BE2C (cell line): ENCODE results near the gene ASF1A.
A peak's percentile ranks its signal among the peaks of the same experiment; 100 is the strongest.

ENCODE experiments used
- DNase-seq: peaks from one replicate; pipeline ENCODE4 v3.0.0-alpha.2; 2020
- H3K27me3 ChIP-seq: fragments of 250-450 bp; sonication (Bioruptor Pico); 2 replicates; pipeline ENCODE4 v1.5.1; 2020; ENCODE audit warnings: mild to moderate bottlenecking
- H3K36me3 ChIP-seq: fragments of 250-450 bp; sonication (Bioruptor Pico); 2 replicates; pipeline ENCODE4 v1.5.1; 2020; ENCODE audit warnings: mild to moderate bottlenecking
- H3K4me1 ChIP-seq: fragments of 250-450 bp; sonication (Bioruptor Pico); 2 replicates; pipeline ENCODE4 v1.5.1; 2020
- H3K4me3 ChIP-seq: 2 replicates; pipeline ENCODE4 v1.5.1; 2011; ENCODE audit warnings: low read depth, low read length
- H3K9me3 ChIP-seq: fragments of 250-450 bp; sonication (Bioruptor Pico); 2 replicates; pipeline ENCODE4 v1.5.1; 2020
- CTCF ChIP-seq: IDR thresholded peaks from 2 replicates; pipeline ENCODE4 v1.5.1; 2012; ENCODE audit warnings: mild to moderate bottlenecking, low read depth, low read length

The ASF1A gene

GRCh38 chr6:118894425-118895260 is 691 bp downstream of the ASF1A start:
- peak; percentile 65 for DNase-seq
- no peaks in the 10 kb centered on the region for H3K27me3 ChIP-seq
- no peaks in the 10 kb centered on the region for H3K9me3 ChIP-seq
- peaks cover 2% of the 10 kb centered on the region; the same call in 1 of the 2 replicates for H3K4me1 ChIP-seq
- peak overlapping the region; percentile 97 for H3K4me3 ChIP-seq
- no peak for TF ChIP-seq CTCF
- H3K36me3 ChIP-seq = peaks cover 6% of the 10 kb centered on the region

GRCh38 chr6:118895261-118895560 is 1.3 kb downstream of the ASF1A start:
- Histone ChIP-seq H3K9me3 (no peaks in the 10 kb centered on the region), H3K4me1 (peaks cover 3% of the 10 kb centered on the region), H3K4me3 (peak overlapping the region; percentile 97), H3K36me3 (peaks cover 6% of the 10 kb centered on the region), H3K27me3 (no peaks in the 10 kb centered on the region)
- TF ChIP-seq CTCF = no peak
- no peak for DNase-seq

- peaks cover 10% of the 10 kb centered on the region for H3K4me1 ChIP-seq
- peak overlapping the region; percentile 97 for H3K4me3 ChIP-seq
- no peaks in the 10 kb centered on the region for H3K9me3 ChIP-seq
- no peak for DNase-seq
- no peak for TF ChIP-seq CTCF
- peaks cover 10% of the 10 kb centered on the region for H3K36me3 ChIP-seq
- H3K27me3 ChIP-seq = no peaks in the 10 kb centered on the region
Observed at GRCh38 chr6:118895859-118896258, 1.9 kb downstream of the ASF1A start.

GRCh38 chr6:118896339-118897136 is 2.6 kb downstream of the ASF1A start:
- H3K36me3 ChIP-seq = peaks cover 15% of the 10 kb centered on the region
- peak; percentile 58 for TF ChIP-seq CTCF
- DNase-seq = no peak
- H3K9me3 ChIP-seq = no peaks in the 10 kb centered on the region
- H3K4me3 ChIP-seq = peak overlapping the region; percentile 97
- no peaks in the 10 kb centered on the region for H3K27me3 ChIP-seq
- peaks cover 12% of the 10 kb centered on the region for H3K4me1 ChIP-seq

GRCh38 chr6:118897386-118897785 is 3.4 kb downstream of the ASF1A start:
- DNase-seq = no peak
- no peaks in the 10 kb centered on the region for H3K9me3 ChIP-seq
- peaks cover 24% of the 10 kb centered on the region for H3K36me3 ChIP-seq
- H3K4me1 ChIP-seq = peaks cover 12% of the 10 kb centered on the region
- TF ChIP-seq CTCF = no peak
- no peaks in the 10 kb centered on the region for H3K27me3 ChIP-seq
- no peak overlapping the region for H3K4me3 ChIP-seq

GRCh38 chr6:118899948-118900347 is 6.0 kb downstream of the ASF1A start:
- peaks cover 45% of the 10 kb centered on the region for H3K36me3 ChIP-seq
- no peaks in the 10 kb centered on the region for H3K27me3 ChIP-seq
- no peak for TF ChIP-seq CTCF
- no peak for DNase-seq
- no peak overlapping the region for H3K4me3 ChIP-seq
- peaks cover 12% of the 10 kb centered on the region for H3K4me1 ChIP-seq
- no peaks in the 10 kb centered on the region for H3K9me3 ChIP-seq
